HL-60 (cell line): Measurements from ENCODE around the gene CTBP2.

ENCODE experiments used
- GABPA ChIP-seq: IDR thresholded peaks from 2 replicates; pipeline ENCODE4 v1.6.1; 2012; ENCODE audit warnings: low read depth
- POLR2AphosphoS5 ChIP-seq: IDR thresholded peaks from 2 replicates; pipeline ENCODE4 v1.6.1; 2012; ENCODE audit warnings: low read depth
- SPI1 ChIP-seq: IDR thresholded peaks from 2 replicates; pipeline ENCODE4 v1.6.1; 2012; ENCODE audit warnings: low read depth, mild to moderate bottlenecking, borderline replicate concordance
- TF ChIP-seq, protein P1 (sequence below): IDR thresholded peaks from one replicate; pipeline ENCODE4 v1.5.1; 2011; ENCODE audit warnings: low read length, control low read depth, inconsistent platforms; ENCODE audit not compliant: insufficient read depth
- TF ChIP-seq, protein P2 (sequence below): IDR thresholded peaks from 2 replicates; pipeline ENCODE4 v1.6.1; 2012; ENCODE audit warnings: low read depth; ENCODE audit not compliant: insufficient replicate concordance

- TF ChIP-seq, protein P1, sequence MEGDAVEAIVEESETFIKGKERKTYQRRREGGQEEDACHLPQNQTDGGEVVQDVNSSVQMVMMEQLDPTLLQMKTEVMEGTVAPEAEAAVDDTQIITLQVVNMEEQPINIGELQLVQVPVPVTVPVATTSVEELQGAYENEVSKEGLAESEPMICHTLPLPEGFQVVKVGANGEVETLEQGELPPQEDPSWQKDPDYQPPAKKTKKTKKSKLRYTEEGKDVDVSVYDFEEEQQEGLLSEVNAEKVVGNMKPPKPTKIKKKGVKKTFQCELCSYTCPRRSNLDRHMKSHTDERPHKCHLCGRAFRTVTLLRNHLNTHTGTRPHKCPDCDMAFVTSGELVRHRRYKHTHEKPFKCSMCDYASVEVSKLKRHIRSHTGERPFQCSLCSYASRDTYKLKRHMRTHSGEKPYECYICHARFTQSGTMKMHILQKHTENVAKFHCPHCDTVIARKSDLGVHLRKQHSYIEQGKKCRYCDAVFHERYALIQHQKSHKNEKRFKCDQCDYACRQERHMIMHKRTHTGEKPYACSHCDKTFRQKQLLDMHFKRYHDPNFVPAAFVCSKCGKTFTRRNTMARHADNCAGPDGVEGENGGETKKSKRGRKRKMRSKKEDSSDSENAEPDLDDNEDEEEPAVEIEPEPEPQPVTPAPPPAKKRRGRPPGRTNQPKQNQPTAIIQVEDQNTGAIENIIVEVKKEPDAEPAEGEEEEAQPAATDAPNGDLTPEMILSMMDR: no peak
- TF ChIP-seq, protein P2, sequence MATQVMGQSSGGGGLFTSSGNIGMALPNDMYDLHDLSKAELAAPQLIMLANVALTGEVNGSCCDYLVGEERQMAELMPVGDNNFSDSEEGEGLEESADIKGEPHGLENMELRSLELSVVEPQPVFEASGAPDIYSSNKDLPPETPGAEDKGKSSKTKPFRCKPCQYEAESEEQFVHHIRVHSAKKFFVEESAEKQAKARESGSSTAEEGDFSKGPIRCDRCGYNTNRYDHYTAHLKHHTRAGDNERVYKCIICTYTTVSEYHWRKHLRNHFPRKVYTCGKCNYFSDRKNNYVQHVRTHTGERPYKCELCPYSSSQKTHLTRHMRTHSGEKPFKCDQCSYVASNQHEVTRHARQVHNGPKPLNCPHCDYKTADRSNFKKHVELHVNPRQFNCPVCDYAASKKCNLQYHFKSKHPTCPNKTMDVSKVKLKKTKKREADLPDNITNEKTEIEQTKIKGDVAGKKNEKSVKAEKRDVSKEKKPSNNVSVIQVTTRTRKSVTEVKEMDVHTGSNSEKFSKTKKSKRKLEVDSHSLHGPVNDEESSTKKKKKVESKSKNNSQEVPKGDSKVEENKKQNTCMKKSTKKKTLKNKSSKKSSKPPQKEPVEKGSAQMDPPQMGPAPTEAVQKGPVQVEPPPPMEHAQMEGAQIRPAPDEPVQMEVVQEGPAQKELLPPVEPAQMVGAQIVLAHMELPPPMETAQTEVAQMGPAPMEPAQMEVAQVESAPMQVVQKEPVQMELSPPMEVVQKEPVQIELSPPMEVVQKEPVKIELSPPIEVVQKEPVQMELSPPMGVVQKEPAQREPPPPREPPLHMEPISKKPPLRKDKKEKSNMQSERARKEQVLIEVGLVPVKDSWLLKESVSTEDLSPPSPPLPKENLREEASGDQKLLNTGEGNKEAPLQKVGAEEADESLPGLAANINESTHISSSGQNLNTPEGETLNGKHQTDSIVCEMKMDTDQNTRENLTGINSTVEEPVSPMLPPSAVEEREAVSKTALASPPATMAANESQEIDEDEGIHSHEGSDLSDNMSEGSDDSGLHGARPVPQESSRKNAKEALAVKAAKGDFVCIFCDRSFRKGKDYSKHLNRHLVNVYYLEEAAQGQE: no peak
- TF ChIP-seq POLR2AphosphoS5 (no peak), GABPA (no peak), SPI1 (no peak)
Observed at GRCh38 chr10:125066764-125067450, 93.5 kb downstream of the CTBP2 start.
